HG03575 (cell line): ENCODE data around the gene TGFB1I1.

Source experiments
- ATAC-seq: cut with Tn5 transposase; IDR thresholded peaks from one replicate; pipeline ENCODE4 v1.9.1; 2021; ENCODE audit not compliant: unreplicated experiment, insufficient number of reproducible peaks, low FRiP score; ENCODE audit errors: extremely low read depth

TGFB1I1 gene

DNA sequence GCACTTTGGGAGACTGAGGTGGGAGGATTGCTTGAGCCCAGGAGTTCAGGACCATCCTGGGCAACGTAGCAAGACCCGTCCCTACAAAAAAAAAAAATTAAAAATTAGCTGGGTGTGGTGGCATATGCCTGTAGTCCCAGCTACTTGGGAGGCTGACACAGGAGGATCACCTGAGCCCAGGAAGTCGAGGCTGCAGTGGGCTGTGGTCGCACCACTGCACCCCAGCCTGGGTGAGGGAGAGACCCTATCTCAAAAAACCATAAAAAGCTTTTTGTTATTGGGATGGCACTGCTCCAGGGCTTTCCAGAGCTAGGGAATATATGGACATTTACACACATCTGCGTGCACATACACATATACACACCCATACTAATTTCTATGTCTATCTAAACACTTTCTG is 20.8 kb upstream of the TGFB1I1 start:
- ATAC-seq, result no peak

DNA sequence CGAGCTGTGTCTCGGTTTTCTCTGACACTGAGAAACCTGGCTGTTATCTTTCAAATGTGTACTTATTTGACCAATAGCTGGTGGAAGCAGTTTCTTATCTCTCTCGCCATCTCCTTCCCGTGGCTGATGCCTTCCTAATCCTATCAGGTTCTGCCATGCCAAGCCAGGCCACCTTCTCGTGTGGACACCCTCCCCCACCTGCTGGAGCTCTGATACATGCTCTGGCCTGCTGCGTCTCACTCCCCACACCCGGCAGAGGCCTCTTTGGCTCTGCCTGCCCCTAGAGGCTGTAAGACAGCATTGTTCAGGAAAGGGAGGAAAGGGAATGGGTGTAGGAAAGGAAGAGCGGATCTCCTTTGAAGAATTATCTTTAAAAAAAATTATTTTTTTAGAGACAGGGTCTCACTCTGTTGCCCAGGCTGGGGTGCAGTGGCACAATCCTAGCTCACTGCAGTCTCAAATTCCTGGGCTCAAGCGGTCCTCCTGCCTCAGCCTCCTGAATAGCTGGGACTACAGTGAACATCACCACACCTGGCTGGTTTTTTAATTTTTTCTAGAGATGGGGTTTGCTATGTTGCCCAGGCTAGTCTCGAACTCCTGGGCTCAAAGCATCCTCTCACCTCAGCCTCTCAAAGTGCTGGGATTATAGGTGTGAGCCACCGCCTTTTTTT is 20.1 kb upstream of the TGFB1I1 start:
- no peak for ATAC-seq

GRCh38 chr16:31452631-31453106 is 19.3 kb upstream of the TGFB1I1 start:
- ATAC-seq, result no peak

GRCh38 chr16:31453255-31454204 is 18.4 kb upstream of the TGFB1I1 start:
- no peak for ATAC-seq

DNA sequence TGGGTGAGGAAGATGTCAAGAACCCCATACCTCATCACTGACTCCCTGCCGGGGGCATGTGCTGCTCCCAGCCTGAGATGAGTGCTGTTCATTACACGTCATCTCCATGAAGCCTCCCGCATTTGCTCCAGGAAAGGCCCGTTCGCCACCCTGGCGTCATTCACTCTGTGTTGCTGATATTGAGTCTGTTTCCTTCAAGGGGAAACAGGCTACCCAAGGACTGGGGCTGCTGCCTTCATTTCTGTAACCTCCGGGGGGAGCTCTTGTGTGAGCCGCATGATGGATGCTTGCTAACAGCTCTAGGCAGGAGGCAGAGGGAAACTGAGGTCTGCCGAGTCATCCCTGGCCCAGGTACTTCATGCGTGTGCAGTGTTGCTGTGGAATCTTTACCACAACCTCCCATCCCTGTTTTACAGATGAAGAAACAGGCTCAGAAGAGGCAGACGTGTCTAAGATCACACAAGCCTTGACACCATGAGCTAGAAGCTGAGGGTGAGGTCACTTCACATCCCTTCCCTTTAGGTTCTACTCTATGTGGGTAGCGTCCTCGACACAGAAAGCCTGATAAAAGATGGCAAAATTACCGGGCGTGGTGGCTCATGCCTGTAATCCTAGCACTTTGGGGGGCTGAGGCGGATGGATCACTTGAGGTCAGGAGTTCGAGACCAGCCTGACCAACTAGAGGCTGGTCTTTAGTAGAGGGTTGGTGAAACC is 16.2 kb upstream of the TGFB1I1 start:
- no peak for ATAC-seq

GRCh38 chr16:31456988-31457360 is 15.0 kb upstream of the TGFB1I1 start:
- ATAC-seq, result no peak

DNA sequence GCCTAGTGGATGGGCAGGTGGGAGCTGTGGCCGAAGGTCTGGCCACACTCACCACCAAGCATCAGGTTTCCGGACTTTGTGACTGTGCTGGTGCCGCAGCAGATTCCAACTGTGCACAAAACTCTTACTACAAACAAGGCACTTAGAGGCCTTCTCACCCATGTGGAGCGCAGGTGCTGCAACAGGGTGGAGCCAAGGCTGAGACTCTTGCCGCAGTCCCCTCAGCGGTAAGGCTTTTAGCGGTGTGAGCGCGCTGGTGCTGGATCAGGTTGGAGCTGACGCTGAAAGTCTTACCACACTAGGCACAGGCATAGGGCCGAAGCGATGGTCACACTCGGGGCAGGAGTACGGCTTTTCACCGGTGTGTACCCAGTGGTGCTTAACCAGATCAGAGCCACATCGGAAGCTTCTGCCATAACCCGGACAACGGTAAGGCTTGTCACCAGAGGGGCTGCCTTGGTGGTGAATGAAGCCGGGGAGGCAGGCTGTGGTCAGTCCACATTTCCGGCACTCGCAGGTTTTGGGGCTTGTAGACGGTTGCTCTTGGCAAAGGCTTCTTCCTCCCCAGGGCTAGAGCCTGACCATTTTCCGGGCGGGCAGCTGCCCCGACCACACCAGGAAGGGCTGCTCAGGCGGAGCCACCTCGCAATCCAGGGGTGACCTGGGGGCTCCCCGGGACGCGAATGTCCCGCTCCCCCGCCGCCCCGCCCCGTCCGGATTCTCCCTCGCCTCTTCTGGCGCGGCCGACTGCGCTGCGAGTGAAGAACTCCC is 13.7 kb upstream of the TGFB1I1 start:
- no peak for ATAC-seq

- peak; percentile 45 for ATAC-seq
These were observed 12.9 kb upstream of the TGFB1I1 start, which contains the start of gene ARMC5 for GRCh38 chr16:31458844-31459686. Gene ARMC5, plus strand, starts transcription at chr16:31459501. Its CDS starts 24 bp downstream, at chr16:31459525.

DNA sequence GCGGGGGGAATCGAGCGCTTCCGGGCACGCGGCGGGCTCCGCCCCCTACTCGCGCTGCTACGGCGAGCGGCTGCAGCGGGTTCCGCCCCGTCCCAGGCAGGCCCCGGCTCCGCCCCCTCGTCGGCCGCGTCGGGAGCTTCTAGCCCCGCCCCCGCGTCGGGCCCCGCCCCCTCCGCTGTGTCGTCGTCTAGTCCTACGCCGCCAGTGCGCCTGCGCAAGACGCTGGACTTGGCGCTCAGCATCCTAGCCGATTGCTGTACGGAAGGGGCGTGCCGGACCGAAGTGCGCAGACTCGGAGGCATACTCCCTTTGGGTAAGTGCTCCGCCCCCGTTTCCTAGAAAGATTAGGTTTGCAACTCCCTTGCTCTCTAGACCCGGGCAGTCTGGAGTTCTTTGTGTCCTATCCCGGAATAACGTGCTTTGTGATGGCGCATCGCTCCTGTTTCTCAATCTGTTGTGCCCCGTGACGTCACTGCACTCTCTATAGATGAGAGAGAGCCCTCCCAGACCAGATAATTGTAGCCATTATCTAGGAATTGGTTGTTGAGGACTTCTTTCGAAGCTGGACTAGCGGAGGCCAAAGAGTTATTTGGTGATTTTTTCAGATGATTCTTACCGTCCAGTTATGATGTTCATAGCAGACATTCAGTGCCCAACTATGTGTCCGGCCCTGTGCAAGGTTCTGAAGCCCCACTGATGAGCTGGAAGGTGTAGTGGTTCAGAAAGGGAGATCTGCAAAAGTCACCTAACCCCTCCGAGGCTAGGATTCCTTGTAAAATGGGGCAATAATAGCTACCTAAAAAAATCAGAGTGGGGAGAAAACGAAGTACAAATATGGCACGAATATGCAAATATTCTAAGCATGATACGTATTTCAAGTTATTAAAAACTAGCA is 12.0 kb upstream of the TGFB1I1 start:
- ATAC-seq, result peak; percentile 32

DNA sequence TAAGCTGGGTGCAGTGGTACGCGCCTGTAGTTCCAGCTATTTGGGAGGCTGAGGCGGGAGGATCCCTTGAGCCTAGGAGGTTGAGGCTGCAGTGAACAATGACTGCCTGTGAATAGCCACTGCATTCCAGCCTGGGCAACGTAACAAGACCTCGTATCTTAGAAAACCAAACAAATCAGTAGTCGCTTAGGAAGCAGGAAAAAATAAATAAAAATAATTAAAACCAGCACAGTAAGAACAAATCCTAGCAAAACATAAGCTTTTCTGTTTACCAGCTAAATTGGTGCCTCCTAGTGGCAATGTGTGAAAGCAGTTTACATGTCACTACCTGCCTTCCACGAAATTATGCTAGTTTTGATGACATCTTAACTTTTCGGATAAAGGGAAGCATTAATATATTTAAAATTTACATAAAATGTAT is 11.4 kb upstream of the TGFB1I1 start:
- no peak for ATAC-seq

DNA sequence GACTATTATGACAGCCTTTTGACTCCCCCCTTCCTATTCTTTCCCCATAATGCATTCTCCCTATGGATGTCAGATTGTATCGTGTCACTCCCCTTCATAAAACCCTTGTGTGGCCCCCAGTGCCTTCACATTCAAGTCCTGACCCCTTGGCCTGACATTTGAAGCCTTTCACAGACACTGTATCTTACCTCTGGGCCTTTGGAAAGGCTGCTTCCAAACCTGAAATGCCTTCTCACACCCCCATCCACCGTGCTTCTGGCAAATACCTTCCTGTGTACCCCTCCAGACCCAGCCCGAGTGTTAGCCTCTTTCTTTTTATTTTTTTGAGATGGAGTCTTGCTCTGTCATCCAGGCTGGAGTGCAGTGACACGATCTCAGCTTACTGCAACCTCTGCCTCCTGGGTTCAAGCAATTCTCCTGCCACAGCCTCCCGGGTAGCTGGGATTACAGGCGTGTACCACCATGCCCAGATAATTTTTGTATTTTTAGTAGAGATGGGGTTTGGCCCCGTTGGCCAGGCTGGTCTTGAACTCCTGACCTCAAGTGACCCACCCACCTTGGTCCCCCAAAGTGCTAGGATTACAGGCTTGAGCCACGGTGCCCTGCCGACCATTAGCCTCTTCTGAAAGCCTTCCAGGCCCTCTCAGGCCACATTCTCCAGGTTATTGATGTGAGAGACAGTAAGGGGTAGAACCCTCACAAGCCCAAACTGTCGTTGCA is 10.6 kb upstream of the TGFB1I1 start:
- ATAC-seq, result no peak

DNA sequence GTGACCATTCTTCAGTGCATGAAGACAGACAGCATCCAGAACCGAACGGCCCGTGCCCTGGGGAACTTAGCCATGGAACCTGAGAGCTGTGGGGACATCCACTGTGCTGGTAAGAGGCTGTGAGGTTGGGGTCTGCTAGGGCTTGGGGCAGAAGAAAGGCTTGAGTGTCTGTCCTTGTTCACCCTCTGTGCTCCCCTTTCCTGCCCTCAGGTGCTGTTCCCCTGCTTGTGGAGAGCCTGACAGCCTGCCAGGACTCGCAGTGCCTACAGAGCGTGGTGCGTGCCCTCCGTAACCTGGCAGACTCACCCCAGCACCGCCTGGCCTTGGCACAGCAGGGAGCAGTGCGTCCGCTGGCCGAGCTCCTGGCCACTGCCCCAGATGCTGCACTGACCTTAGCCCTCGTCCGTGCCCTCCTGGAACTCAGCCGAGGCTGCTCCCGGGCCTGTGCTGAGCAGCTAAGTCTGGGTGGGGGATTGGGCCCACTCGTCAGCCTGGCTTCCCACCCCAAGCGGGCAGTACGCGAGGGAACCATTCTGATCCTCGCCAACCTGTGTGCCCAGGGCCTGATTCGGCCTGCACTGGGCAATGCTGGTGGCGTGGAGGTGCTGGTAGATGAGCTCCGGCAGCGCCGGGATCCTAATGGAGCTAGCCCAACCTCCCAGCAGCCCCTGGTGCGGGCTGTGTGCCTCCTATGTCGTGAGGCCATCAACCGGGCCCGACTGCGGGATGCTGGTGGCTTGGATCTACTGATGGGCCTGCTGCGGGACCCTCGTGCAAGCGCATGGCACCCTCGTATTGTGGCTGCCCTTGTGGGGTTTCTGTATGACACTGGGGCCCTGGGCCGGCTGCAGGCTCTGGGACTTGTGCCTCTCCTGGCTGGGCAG is 9.8 kb upstream of the TGFB1I1 start:
- no peak for ATAC-seq

DNA sequence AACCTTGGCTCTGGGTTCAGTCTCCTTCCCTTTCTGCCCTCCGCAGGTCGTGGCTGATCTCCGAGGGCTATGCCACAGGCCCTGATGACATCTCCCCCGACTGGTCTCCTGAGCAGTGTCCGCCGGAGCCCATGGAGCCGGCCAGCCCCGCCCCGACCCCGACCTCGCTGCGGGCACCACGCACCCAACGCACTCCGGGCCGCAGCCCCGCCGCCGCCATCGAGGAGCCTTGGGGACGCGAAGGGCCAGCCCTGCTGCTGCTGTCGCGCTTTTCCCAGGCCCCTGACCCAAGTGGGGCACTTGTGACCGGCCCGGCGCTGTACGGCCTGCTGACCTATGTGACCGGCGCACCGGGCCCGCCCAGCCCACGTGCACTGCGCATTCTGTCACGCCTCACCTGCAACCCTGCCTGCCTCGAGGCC is 7.6 kb upstream of the TGFB1I1 start:
- ATAC-seq, result no peak

GRCh38 chr16:31464781-31465260 is 7.1 kb upstream of the TGFB1I1 start:
- no peak for ATAC-seq

DNA sequence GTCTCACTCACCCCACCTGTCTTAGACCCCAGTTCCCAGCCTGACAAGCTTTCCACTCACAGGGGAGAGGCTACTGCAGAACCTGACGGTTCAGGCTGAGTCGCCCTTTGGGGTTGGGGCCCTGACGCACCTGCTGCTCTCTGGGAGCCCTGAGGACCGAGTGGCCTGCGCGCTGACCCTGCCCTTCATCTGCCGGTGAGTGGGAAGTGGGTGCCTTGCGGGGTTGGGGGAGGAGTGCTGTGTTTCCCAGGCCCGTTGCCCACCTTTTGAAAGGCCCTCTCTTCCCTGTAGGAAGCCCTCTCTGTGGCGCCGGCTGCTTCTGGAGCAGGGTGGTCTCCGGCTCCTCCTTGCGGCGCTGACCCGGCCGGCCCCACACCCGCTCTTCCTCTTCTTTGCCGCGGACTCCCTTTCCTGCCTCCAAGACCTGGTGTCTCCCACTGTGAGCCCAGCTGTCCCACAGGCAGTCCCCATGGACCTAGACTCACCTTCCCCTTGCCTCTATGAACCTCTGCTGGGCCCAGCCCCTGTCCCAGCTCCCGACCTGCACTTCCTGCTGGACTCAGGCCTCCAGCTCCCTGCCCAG is 6.1 kb upstream of the TGFB1I1 start:
- ATAC-seq, result no peak
